GM12891 (cell line): ENCODE results near the gene LSM14B.

ENCODE experiments used
- POLR2A ChIP-seq: IDR thresholded peaks from 2 replicates; pipeline ENCODE4 v1.6.1; 2011; ENCODE audit warnings: low read depth, low read length, control low read depth
- POLR2AphosphoS5 ChIP-seq: IDR thresholded peaks from 2 replicates; pipeline ENCODE4 v1.6.1; 2011; ENCODE audit warnings: low read depth, low read length, control low read depth
- TAF1 ChIP-seq: IDR thresholded peaks from 2 replicates; pipeline ENCODE4 v1.6.1; 2011; ENCODE audit warnings: low read depth, low read length, control low read depth

GRCh38 chr20:62101078-62101477 is 21.2 kb upstream of the LSM14B start:
- TF ChIP-seq POLR2A = no peak
- TF ChIP-seq TAF1 = no peak
- TF ChIP-seq POLR2AphosphoS5 = no peak
